CD4-positive, alpha-beta T cell treated with Interleukin-4 for 1 hour (primary cell): ENCODE results near the gene MAML2.

Experiments
- DNase-seq, 2 donors: peaks; one replicate each; pipeline ENCODE4 v3.0.0-alpha.2; 2020 to 2022

Gene MAML2

DNA sequence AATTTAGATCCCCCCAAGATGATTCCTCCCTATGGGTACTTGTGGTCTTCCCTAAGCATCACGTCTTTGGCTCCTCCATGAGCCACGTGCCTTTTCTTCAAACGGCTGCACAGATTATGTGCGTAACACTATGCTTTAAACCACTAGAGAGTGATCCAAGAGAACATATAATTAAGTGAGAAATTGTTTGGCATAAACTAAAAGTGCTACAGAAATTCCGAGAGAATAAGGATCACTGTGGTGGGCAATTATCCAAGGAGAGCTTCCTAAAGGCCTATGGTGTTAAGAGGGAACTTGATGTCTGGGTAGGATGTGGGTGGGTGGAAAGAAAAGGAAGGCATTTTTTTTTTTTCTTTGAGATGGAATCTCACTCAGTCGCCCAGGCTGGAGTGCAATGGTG lies 110.9 kb downstream of the MAML2 start:
- no peak for DNase-seq

GRCh38 chr11:96230686-96231085 lies 112.3 kb downstream of the MAML2 start:
- DNase-seq, result no peak

DNA sequence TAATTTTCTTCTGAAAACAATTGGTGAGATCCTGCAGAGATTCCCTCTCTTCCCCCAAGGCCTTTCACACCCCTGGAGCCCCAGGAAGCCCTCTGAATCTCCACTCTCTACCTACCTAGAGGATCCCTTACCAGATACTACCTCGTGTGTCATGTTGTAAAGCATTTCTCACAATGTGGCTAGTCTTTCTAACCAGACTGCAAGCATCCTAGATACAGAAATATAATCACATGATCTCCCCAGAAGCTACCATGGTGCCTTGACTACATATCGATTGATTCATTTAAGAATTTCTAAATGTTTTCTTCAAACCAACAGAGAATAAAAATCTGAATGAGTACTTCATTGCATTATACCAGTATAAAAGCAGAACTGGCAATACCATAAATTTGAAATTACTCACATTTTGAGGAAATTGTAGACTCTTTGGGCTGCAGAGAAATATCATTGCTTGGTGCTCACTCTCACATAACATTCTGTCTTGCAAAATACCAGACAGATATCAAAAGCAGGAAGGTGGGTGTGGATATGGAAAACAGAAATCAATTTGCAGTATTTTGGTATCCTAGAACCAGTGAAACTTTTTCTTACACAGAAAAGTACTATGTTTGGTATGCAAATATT lies 113.5 kb downstream of the MAML2 start:
- no peak for DNase-seq

- no peak for DNase-seq
Observed at GRCh38 chr11:96228910-96229309, 114.1 kb downstream of the MAML2 start.

GRCh38 chr11:96228473-96228891 lies 114.5 kb downstream of the MAML2 start:
- DNase-seq, result no peak

DNA sequence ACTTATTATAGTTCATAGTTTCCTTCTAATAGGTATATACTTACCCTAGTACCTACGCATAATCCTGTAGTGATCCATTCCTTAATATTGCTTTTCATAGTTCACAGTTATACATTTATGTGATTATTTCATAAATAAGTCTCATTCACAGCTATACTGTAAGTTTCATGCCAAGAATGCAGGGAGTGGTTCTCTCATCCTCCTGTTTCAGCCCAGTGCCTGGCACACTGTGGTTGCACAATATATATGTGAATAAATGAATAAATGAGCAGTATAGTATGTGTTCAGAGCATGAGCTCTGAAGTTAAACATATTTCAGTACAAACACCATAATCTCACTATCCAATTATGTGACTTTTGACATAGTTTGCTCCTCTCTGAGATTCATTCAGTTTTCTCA lies 115.8 kb downstream of the MAML2 start:
- no peak for DNase-seq

- DNase-seq, result no peak
Observed at GRCh38 chr11:96223083-96223482, 119.9 kb downstream of the MAML2 start.

DNA sequence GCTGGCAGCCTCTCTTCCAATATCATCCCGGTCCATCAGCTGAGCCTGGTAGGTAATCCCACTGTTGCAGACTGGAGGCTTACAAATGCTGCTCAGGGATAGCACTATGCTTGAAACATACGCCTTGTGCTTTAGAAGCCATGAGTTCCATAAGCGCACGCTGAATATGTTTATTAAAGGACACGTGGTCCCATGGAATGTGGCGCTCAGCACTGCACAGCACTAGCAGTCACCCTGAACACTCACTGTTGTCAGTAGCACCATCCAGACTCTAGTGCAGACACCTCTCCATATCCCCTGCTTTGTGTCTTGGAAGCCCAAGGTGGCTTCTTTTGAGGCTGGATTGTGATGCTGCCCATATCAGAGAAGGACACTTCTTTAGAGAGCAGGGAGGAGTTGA lies 120.9 kb downstream of the MAML2 start:
- no peak for DNase-seq

GRCh38 chr11:96221244-96222070 lies 121.5 kb downstream of the MAML2 start:
- DNase-seq, result no peak

- no peak for DNase-seq
Observed at GRCh38 chr11:96219981-96220623, 122.9 kb downstream of the MAML2 start.

- no peak for DNase-seq
Observed at GRCh38 chr11:96218901-96219300, 124.1 kb downstream of the MAML2 start.

DNA sequence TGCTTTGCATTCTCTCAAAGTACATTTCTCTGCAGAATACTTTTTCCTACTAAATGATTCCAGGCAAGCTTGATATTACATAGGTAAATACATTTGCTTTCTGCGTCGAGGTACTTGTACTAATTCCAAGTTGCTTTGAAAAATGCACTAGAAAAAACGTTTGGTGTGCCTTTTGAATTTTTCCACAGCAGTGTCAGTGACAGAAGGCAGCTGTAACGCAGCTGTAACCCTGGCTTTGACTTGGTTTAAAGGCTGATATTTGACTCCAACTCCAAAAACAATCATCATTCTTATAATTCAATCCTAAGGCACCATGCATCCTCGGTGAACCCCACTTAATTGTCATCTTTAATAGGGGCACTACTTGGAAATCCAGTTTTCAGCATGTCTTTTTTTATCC lies 125.0 kb downstream of the MAML2 start:
- DNase-seq, result no peak

DNA sequence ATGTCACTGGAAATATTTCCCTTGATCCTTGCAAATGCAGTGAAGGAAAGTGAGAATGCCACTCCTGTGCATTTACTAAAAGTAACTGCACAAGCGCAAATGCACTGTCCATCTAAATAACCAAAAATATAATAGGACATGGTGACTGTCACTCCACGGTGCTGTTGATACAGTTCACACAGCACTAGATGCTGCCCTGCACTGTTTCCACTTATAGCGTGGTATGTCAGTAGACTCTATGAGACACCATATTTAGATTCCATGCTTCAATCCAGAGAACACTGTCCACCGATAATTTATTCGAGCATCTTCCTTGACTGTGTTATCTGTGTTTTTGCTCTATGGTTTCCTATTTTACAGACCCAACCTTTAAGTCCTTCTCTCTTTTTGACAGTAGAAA lies 125.8 kb downstream of the MAML2 start:
- DNase-seq, result no peak

GRCh38 chr11:96215826-96216225 lies 127.2 kb downstream of the MAML2 start:
- no peak for DNase-seq

DNA sequence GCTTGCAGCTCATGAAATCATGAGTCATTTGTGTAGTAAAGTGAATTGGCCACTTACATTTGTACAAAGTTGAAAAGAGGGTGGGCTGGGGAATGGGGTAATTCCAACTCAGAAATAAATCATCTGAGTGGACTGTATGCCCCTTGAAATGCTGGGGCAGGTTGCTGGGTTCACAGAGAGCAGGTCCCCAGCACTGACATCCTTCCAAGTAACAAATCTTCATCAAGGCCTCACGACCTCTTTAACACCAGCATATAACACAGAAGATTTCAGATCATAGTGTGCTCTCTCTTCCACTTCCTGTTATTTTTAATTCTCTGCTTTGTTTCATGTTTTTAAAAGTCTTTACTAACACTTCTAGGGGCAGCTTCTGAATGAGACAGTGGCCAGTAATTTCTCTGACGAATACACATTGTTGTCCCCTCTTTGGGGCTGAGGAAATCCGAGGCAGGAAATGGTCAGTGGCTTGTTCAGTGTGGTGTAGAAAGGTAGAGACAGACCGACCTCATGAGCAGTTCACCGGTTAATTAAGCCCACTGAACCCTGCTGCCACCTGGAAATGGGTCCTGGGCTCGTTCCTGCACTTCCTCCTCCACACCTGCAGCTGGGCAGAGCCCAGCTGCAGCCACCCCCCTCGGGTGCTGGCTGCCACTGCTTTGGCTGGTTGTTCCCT lies 127.7 kb downstream of the MAML2 start:
- peak; percentile 59 to 60 for DNase-seq

DNA sequence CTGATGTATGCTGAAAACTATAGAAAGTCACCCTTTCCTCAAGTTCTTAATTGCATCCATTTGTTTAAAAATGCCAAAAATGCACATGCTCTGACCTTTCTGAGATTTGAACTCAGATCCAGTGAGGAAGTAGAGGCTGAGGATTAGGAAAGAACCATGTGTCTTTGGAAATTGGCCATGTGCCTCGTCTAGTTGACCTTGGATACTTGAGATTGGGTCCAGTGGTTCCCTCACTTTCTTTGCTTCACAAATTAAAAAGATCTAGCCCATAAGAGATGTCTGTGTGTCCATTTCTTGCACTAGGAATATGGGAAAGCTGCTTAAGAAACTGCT lies 128.3 kb downstream of the MAML2 start:
- no peak for DNase-seq

DNA sequence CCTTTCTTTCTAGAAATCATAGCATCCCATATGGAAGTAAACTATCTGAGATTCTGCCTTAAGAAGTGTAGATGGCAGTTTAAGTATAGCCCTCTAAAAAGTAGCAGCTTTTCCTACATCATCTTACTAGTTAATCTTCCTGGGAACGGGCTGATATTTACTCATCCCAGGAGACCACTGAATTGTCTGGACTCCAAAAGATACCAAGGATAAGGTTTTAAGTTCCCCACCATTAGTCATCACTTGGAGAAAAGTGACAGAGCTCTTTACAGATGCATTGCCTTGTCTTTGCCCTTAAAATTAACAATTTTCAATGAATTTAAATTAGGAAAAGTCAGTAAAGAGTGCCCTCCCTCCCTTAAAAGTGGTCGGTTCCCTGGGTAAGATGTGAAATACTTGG lies 129.5 kb downstream of the MAML2 start:
- no peak for DNase-seq

DNA sequence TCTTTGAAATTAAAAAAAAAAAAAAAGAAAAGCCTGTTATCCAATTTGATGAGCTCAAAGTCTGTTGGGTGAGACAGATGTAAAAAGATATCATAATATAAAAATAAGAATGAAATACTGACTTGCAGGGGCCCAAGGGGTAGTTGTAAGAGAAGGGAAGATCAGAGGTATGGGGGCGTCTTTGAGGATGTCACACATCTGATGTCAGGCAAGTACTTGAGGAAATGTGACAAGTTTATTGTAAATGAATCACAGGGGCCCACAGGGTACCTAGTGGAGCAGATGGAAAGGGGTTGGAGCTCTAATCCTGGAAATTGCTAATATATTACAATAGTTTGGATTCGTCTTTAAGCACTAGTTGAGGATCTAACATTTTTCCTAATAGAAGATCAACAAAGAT lies 131.6 kb downstream of the MAML2 start:
- DNase-seq, result peak in 1 of 2 donors; percentile 26

GRCh38 chr11:96207459-96208449 lies 135.2 kb downstream of the MAML2 start:
- peak in 1 of 2 donors; percentile 66 for DNase-seq

GRCh38 chr11:96206955-96207354 lies 136.0 kb downstream of the MAML2 start:
- DNase-seq, result no peak

DNA sequence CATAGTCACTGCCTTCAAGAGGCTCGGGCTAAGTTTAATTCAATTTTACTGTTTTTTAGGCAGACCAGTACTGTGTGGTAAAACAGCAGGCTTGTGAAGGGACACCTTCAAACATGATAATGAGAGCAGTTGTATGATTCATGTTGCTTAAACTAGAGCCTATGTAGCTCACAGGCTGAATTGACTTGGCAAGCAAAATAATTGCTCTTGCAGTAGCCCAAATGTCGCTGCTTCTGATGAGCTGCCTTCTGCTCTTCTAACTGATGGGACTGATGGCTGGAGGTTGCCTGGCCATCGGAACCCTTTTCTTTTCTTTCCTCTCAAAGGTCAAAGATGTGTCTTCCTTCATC lies 137.6 kb downstream of the MAML2 start:
- DNase-seq, result no peak

DNA sequence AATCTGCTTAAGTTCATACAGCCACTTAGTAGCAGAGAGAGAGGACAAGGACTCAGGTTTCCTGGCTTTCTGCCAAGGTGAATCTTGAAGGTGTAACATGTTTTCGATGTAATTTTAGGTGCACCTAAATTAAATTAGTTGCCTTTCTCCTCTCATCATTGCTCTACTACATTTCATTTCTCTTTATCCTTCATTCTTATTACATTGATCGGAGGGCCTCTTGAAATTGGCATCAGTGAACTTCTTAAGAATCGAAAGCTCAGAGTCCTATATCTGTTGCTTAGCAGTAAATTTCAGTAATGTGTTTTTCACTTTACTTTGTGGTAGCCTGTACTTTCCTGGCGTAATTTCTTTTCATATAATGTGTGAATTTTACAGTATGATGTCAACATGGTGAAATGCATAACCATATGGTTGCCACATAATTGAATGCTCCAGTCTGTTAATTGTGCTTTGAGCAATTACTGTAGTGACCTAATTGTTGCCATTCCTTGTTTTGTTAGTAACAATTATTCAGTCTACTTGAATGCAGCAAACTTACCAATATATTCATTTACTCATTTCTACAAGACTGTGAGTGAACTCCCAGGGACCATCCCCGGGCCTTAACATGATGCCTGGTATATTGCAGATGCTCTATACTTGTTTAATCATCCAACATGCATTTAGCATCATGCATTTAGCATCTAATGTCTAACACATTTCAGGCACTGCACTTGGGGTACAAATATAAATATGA lies 138.1 kb downstream of the MAML2 start:
- peak; percentile 20 to 73 for DNase-seq
